HG02852 (cell line): ENCODE measurements around the gene ARHGAP4.
A peak's percentile ranks its signal among the peaks of the same experiment; 100 is the strongest.

Experiments used
- ATAC-seq: cut with Tn5 transposase; IDR thresholded peaks from one replicate; pipeline ENCODE4 v1.9.1; 2021; ENCODE audit warnings: mild to moderate bottlenecking, moderate library complexity; ENCODE audit not compliant: unreplicated experiment

Gene ARHGAP4

DNA sequence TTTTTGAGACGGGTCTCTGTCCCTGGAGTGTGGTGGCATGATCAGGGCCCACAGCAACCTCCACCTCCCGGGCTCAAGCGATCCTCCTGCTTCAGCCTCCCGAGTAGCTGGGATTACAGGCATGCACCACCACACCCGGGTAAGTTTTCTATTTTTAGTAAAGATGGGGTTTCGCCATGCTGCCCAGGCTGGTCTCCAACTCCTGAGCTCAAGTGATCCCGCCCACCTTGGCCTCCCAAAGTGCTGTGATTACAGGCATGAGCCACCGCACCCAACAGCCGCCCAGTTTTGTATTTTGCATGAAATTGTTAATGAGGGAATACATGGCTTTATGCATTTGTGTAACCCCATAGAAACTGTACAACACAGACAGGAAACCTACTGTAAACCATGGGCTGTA is 2.8 kb upstream of the ARHGAP4 start:
- no peak for ATAC-seq

DNA sequence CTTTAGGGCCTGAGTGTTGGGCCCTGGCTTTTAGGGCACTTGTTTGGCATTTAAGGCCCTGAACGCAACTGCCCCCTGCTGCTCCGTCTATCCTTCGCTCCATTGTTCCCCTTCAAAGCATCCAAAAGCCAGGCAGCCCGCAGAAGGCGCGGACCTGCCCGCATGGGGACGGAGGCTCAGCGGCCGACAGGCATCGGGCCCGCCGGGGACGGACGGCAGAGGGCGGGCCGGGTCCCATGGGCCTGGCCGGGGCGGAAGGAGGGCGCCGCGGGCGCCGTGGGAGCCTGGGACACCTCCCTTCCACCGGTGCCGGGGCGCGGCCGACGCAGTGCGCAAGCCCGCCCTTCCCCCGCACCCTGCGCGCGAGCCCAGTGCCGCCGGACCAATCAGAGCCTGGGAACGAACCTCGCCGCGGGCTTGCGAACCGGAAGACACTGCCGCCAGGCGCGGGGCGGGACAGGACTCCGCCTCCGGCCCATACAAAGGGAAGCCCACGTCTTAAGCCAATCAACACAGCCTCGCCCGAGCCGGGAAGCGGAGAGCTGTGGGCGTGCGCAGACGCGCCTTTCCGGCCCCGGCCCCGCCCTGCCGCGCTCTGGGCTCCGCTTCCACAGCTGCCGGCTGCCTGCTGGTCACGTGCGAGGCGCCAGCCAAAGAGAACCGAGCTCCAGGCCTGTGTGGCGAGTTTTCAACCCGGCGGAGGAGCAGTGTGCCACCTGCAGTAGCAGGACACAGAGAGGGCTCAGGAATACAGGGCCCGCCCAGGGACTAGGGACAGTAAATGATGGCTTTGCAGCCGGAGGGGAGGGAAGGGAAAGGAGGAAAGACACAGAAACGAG is 2.1 kb upstream of the ARHGAP4 start:
- ATAC-seq, result peak; percentile 73

DNA sequence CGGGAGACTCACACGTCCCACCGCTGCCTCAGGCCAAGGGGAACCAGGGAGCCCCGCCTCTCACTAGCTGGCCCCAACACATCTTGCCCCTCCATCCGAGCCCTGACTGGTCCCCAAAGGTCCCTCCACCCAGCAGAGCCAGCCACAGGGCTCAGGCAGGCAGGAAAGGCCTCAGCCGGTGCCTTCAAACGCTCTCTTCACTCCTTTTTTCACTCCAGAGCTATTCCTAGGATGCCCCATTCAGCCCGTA is 1.5 kb upstream of the ARHGAP4 start:
- ATAC-seq, result no peak

- peak; percentile 49 for ATAC-seq
Measured at GRCh38 chrX:153926858-153927671, 1.0 kb upstream of the ARHGAP4 start.

DNA sequence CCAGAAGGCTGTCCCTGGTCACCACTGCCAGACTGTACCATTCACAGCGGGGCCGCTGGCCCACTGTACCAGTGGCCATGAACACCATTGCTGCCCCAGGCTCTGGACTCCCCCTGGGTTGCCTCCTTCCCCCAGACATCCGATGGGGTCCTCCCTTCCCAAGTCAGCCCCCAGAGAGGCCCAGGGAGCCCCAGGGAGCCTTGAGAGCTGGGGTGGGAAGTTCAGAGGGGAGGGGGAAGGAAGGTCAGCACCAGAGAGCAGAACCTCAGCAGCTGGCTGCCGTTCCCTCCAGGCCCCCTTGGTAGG is 441 bp upstream of the ARHGAP4 start:
- ATAC-seq, result no peak

- ATAC-seq, result no peak
Measured at GRCh38 chrX:153925387-153925738, 701 bp downstream of the ARHGAP4 start.

- no peak for ATAC-seq
Measured at GRCh38 chrX:153924149-153924861, 1.8 kb downstream of the ARHGAP4 start.

DNA sequence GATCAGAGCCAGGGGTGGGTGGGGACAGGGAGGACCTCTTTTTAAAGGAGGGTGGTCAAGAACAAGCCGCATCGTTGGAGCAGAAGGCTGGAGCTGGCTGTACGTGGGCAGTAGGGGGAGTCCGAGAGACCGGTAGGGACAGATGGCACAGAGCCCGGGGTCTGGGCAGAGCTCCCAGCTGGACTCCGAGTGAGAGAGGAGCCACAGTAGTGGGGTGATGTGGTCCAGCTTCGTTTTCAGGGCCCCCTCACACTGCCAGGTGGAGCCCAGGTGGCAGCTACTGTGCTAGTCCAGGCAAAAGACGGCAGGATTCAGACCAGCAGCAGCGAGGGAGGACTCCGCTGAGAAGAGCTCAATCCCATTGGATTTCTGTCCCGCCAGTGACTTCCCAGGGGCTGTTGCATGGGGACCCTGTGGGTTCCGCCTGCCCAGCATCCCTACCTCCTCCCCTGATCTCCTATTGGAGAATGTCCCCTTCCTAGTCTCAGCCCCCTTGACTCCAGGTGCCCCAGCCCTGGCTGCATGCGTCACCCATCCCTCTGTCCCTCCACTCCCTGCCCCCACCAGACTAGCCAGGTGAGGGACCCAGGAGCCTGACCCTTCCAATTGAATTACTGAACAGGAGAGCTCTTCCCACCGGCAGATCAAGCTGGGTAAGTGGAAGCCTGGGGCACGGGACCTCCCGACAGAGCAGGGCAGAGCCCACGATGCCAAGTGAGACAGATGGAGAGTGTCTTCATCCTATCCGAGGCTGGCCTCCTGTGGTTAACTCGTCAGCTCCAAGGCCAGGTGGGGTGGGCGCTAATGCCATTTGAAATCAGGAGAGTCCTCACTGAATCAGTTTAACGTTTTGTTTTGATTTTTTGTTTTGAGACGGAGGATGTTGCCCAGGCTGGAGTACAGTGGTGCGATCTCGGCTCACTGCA is 2.9 kb downstream of the ARHGAP4 start:
- ATAC-seq, result no peak

DNA sequence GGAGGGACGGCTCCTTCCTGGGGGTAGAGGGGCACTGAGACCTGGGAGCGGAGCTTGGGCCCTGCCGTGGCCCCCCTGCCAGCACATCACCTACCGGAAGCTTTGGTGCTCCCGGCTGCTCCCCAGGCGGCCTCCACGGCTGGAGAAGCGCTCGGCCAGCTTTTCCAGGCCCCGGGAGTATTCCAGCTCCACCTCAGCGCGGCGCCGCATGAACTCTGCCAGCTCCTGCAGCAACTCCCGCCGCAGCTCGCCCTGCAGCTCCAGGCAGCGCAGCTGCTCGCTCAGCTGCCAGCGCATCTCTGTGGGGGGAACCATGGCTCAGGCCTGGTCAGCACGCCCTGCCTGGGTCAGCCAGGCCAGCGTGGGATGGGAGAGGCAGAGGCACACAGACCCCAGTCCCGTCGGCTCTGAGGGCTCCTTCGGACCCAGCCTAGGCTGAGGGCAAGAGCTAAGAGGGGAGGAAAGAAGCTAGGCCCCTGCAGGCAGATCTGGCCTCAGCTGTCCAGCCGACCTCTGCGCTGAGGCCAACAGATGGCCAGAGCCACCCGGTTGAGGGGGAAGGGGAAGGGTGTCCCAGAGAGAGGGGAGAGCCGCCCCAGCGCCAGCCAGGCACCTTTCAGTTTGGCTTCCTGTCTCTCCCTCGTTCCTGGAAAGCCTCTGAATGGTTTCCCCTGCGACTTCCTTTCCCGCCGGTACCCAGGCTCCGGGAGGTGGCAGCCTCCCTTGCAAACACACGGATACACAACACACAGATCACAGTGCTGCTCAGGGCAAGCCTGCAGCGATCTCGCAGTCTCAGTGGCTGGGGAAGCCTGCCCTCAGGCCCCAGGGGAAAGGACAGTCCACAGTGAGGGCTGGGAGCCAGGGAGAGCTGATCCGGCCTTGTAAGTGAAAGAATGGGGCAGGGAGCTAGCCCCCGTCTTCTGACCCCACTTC is 4.3 kb downstream of the ARHGAP4 start:
- ATAC-seq, result no peak

DNA sequence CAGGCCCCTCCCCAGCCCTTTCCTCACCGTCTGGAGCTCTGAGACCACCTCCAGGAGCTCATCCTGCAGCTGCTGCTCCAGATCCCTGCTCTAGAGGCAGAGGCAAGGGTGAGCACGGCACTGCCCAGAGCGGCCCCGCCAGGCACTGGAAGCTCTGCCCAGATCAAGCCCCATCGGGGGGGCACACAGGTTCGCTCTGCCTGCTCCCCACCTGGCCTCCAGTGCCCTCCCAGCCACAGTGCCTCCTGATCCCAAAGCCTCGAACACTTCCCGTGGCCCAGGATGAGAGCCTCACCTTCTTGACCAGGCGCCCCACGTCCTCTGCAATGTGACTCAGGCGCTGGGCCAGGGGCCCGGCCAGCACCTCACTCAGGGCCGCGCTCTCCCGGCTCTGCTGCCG is 5.0 kb downstream of the ARHGAP4 start:
- no peak for ATAC-seq

GRCh38 chrX:153920546-153920945 is 5.5 kb downstream of the ARHGAP4 start:
- no peak for ATAC-seq

DNA sequence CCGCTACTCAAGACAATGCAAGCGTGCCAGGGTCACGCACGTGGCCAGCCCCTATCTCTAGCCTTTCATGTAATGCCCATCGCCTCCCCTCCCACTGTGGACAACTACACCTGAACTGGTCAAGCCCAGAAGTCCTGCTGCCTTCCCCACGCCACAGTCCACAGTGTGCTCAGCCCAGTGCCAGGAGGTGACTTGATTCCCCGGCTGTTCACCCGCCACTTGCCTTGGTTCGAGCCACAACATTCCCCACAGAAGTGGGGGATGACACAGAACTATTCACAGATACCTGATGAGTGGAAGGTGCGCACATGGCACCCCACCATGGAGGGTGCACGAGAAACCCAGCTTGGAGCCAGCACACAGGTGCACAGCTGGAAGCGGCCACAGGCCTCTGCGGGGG is 6.8 kb downstream of the ARHGAP4 start:
- no peak for ATAC-seq

DNA sequence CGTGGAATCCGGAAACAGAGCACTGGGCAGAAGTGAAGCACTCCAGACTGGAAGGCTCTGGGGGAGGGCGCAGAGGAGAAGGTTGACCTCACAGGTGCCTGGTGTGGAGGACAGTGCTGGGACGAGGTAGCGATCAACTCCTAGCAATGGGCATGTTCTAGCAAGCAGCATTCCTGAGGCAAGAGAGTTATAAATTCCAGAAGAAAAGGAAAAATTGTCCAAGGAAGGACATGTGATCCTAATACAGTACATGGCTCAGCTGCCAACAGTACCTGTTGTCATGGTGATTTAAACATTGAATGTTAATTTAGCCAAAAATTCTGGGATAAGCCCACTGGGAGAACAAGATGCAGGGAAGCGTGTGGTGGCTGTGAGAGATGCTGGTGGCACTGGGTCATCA is 8.2 kb downstream of the ARHGAP4 start:
- no peak for ATAC-seq

DNA sequence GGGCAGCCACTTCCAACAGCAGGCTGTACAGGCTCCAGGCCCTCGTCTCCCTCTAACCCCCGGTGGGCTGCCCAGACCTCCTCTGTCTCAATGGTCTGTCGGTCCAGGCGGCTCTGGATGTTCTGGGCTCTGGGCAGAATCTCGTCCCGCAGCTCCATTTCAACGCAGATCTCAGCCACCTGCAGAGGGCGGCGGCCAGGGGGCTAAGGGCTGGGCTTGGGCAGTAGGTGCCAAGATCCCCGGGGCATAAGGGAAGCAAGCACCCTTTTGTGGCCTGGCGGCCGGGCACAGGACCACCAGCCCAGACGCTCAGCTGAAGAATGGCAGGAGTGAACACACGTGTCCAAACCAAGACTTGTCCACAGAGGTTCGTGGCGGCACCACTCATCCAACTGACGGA is 12.4 kb downstream of the ARHGAP4 start:
- ATAC-seq, result no peak

- ATAC-seq, result no peak
Measured at GRCh38 chrX:153913211-153913610, 12.9 kb downstream of the ARHGAP4 start.

DNA sequence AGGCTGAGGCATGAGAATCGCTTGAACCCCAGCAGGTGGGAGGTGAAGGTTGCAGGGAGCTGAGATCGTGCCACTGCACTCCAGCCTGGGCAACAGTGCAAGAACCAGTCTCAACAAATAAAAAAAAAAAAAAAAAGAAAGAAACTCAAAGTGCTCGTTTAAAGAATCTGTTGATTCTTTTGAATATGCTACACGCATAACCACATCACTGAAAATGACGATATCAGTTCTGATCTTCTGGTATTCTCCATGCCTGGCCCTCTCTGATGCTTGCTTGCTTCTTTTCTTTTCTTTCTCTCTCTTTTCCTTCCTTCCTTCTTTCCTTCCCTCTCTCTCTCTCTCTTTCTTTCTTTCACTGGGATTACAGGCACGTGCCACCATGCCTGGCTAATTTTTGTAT is 14.3 kb downstream of the ARHGAP4 start:
- ATAC-seq, result no peak

GRCh38 chrX:153910446-153910845 is 15.6 kb downstream of the ARHGAP4 start:
- ATAC-seq, result no peak

GRCh38 chrX:153909980-153910360 is 16.1 kb downstream of the ARHGAP4 start:
- no peak for ATAC-seq

- ATAC-seq, result peak; percentile 49
Measured at GRCh38 chrX:153909024-153909979, 16.8 kb downstream of the ARHGAP4 start.
